Limb (tissue), 2 donors: ENCODE measurements around the gene KLRD1.
"Not testable (repeated sequence)": the region's sequence is repeated elsewhere in the genome, so short reads cannot be mapped to it uniquely, and the experiment has no call there.

Experiments used
- DNase-seq, 2 donors: peaks; one replicate each; pipeline ENCODE4 v3.0.0-alpha.2; 2016; ENCODE audit errors: extremely low spot score in 2 of 2

The KLRD1 gene

DNA sequence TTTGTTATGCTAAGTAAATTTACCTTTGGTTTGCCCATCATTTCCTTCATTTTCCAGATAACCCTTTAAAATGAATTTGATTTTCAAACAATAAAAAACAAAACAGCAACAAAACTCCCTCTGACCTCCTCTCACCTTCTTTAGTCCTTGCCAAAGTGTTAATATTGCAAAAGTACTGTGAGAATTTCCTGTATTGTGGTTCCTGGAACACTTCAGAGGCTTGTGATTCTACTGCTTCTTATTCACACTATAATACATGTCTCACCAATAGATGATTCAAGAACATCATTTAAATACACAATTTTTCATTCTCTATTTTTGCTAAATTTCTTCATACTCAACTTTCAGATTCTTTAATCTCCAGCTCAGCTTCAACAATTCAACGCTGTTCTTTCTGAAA is at the start of gene KLRD1:
Gene KLRD1, plus strand, starts transcription at position 241 of the 400 bp plus-strand sequence. CDS start 208 bp downstream, outside the sequence.
- no peak for DNase-seq

DNA sequence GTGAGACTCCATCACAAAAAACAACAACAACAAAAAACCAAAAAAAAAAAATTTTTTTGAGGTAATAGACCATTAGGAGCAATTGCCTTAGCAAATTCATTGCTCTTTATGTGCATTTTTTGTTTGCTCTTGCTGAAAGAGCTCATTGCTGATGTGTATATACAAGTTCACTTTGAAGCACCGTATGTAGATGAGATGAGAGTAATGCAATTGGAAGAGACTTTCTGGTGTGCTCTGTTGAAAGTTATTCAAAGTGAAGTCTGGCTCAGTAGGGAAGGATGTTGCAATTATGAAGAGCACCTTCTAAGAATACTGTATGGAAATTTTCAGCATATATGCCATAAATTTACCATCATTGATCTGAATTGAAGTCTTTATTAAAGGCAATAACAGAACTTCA is 46.7 kb upstream of the KLRD1 start:
- DNase-seq = no peak

DNA sequence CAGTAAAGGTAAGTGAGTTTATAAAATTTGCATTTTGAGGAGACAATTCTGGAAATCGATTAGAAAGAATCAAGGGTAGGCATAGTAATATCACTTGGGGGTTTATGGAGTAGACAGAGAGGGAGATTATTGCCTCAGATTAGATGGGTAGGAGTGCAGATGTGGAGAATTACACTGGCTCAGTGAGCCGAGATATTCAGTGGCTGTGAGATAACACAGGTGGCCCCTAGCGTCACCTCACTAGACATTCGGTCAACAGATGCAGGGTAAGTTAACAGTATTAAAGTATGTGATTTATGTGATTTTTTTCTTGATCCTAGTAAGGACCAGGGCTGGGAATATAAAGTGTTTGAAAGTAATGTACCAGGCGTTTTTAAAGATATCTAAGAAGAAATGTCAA is 39.6 kb upstream of the KLRD1 start:
- no peak for DNase-seq

DNA sequence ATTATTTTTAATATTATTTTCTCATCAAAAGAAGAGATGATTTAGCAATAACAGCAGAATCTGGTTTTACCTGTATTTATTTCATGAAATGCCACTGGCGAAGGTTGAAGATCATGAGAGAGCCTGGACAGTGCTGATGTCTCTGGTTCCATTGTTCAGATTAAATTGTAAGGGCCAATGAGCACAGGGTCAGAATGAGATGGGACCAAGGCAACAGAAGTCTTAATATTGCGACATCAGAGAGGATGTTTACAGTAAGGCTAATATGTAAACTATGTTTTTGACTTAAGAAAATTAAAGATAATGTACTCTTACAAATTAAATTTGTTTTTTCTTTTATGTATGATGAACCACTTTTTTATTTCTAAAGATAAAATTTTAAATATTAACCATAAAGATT is 35.2 kb upstream of the KLRD1 start:
- DNase-seq = no peak

- DNase-seq = no peak
Measured at GRCh38 chr12:10276774-10277173, 30.9 kb upstream of the KLRD1 start.

GRCh38 chr12:10278104-10278503 is 29.6 kb upstream of the KLRD1 start:
- DNase-seq = no peak

GRCh38 chr12:10279937-10280336 is 27.7 kb upstream of the KLRD1 start:
- no peak for DNase-seq

GRCh38 chr12:10283027-10283426 is 24.6 kb upstream of the KLRD1 start:
- no peak for DNase-seq

- no peak for DNase-seq
Measured at GRCh38 chr12:10285919-10286318, 21.8 kb upstream of the KLRD1 start.

DNA sequence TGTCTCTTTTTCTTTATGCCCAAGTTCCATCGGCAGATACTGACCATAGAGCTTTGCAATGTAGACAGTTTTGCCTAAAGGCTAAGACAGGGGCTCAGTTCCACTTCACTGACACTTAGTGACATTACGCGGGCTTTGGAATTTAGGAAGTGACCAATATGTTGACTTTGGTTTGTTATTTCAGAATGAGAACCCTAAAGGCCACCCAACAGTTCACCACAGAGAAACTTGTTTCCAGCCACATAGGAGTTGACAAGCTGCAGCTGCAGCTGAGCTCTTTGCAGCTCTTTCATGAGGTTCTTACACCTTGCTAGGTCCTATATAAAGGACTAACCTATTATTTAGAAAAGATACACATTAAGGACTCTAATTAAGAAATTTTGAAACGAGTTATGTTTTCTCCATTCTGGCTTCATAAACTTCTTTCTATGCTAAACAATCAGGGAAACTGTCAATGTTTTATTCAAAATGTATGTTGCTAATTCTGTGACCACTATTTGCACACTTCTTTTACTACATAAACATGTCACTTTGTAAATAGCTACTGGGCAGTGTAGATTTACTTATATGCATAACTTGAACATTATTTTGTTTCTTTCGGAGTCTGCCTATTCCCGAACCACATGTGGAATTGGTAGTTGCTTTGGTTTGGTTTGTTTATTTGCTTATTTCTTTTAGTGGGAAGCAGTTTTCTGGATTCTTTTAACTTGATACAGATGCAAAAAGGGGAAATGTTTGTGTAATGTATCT is 18.5 kb upstream of the KLRD1 start:
- no peak for DNase-seq

GRCh38 chr12:10291030-10291429 is 16.6 kb upstream of the KLRD1 start:
- DNase-seq = no peak

DNA sequence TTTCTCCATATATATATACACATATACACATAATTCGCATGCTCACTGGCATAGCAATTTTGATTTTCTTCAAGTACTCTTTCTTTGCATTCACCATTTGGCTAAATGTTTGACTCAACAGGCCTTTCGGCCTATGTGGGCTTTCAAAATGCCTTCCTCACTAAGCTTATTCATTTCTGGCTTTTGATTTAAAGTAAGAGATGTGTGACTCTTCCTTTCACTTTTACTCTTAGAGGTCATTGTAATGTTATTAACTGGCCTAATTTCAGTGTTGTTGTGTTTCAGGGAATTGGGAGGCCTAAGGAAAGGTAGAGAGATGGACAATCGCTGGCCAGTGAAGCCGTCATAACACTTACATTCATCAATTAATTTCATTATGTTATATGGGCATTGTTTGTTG is 14.5 kb upstream of the KLRD1 start:
- no peak for DNase-seq

DNA sequence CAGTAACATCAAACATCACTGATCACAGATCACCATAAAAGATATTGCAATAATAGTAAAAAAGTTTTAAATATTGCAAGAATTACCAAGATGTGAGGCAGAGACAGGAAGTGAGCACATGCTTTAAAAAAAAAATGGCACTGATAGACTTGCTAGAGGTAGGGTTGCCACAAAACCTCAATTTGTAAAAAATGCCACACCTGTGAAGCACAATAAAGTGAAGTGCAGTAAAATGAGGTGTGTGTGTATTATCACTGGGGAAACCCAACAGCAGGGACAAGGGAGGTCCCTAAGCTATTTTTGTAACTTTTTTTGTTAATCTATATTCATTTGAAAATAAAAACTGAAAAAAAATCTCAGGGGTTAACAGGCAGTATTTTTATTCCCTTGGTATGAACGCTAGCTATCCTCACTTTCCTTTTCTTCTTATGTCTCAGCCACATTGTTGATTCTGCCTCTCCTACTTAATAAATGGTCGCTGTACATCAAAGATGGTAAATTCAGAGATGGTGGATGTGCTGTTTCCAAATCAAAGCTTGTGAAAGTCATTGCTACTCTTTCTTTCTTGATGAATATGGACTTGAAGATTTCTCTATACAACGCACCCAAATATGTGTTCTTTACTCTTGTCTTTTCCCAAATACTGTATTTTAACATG is 14.0 kb upstream of the KLRD1 start:
- DNase-seq = no peak

DNA sequence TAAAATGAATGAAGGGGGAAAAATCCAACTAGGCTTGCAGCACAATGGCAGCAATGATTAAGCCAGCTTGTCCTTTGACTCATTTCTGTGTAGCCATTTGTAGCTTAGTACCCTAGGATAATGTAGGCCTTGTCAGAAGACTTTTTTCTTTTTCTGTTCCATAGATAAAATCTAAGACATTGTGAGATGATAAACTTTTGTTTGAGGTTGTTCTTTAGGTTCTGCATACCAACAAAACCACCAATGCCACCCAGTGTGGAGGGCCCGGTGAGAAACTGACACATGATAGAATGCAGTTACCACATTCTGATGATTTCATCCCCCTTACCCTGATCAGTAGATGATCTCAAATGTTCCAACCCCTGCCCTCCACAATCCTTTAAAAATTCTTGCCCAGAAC is 6.6 kb upstream of the KLRD1 start:
- no peak for DNase-seq

DNA sequence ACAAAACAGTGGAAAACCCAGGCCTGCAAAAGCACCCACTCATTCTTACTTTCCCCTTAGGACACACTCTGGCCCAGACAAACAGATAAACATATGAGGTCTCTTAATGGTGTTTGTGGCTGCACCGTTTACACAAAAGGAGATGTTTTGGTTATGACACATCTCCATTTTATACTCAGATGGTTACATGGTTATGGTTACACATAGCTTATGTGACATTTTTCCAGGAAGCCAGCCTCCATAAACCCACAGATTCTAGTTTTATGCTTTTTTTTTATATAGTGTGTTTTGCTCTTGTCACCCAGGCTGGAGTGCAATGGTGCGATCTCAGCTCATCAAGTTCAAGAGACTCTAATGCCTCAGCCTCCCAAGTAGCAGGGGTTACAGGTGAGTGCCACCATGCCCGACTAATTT is 3.5 kb upstream of the KLRD1 start:
- no peak for DNase-seq

- DNase-seq = no peak
Measured at GRCh38 chr12:10305411-10305810, 2.3 kb upstream of the KLRD1 start.

GRCh38 chr12:10310926-10311720 is 3.5 kb downstream of the KLRD1 start:
- DNase-seq = peak in 1 of 2 donors; percentile 21

DNA sequence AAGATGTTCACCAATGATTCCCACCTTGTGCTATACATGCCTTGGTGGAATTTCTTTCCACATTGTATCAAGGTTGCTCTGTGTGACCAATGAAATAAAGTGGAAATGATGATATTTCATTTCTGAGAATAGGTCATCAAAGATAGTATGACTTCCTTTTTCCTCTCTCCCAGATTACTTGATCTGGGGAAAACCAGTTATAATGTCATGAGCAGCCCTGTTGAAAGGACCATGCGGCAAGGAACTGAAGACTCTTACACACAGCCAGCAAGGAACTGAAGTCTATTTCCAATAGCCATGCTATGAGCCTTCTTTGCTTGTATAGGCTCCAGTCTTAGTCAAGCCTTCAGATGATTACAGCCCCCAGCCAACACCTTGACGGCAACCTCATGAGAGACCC is 11.7 kb downstream of the KLRD1 start:
- DNase-seq = no peak

DNA sequence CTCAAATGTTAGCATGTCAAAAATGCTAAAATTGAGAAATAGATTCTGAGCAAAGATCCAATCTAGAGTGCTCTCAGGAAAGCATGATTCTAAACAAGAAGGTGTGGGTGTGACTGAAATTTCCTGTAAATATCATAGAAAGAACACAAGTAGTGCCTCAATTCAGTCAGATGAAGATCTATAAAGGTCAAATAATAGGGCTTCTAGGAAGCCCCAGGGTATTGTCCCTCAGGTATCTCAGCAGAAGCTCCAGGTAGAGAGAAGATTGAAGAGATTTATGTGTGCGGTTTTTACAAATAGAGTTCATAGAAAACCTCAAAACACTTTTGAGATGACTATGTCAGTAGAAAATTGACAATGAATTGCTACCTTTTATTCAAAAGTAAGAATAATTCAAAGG is 13.0 kb downstream of the KLRD1 start:
- DNase-seq = no peak

GRCh38 chr12:10328691-10329090 is 21.0 kb downstream of the KLRD1 start:
- not testable (repeated sequence) for DNase-seq

GRCh38 chr12:10331642-10332239 is 24.1 kb downstream of the KLRD1 start:
- DNase-seq = peak in 1 of 2 donors; percentile 56

- not testable (repeated sequence) for DNase-seq
Measured at GRCh38 chr12:10336196-10336595, 28.5 kb downstream of the KLRD1 start.
